ENCODE measurements around the gene MBNL1.

The MBNL1 gene

DNA sequence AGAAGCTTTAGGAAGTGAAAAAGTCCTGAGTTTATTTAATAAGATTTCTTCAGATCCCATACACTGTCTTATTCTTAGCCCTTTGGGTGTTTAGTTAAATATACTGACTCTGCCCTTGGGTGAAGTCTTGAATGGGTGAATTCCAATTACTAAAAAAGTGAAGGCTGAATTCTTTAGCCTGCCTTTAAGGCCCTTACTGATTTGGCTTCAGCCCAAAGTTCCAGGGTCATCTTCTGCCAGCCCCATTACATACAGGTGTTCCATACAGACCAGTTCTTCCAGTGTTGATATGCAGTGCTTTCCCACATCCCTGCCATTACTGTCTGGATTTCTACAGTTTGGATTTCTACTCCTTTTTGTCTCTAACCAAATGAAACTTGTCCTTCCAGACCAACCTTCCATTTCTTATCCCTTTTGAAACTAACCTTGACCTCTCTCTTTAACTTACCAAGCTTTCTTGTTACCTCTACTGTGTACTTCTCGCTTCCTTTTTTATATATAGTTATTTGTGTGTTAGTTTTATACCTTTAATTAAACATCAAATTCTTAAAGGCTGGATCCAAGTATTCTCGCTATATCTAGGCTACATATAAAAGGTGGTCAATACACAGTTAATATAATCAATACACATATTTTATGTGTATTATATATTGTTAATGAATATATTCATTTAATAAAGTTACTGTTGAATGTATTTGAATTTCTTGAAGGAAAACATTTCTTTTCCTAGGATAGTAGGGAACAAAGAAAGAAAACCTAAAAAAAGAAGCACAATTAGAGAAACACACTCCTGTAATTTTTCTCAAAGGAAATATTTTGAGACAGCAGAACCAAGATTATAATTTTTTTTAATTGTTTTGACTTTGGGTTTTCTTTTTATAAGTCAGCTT, 15.0 kb downstream of the MBNL1 start:
- peak overlapping the region in 1 of 10 experiments; percentile 39; a peak in 1 of 20 replicates for H3K4me3 ChIP-seq
- H3K4me2 ChIP-seq, result peak overlapping the region; percentile 42 to 85 (median 63)
- peak overlapping the region in 5 of 11 experiments; percentile 8 to 43 (median 32); a peak in 5 of 22 replicates for H3K9ac ChIP-seq
- peaks cover 58 to 94% (median 88%) of the 10 kb centered on the region in 11 experiments; a peak in 21 of 22 replicates for H4K20me1 ChIP-seq
- H3K36me3 ChIP-seq, result peaks cover 0 to 21% (median 0%) of the 10 kb centered on the region in 11 experiments; a peak in 6 of 22 replicates
- peaks cover 35 to 76% (median 55%) of the 10 kb centered on the region in 10 experiments for H3K4me1 ChIP-seq
- TF ChIP-seq Cebpa-rat (IDR thresholded peaks at IDR 0.05), result no peak
- peak overlapping the region; percentile 1 to 55 (median 34); a peak in 17 of 22 replicates for H3K27ac ChIP-seq
- peaks cover 0 to 10% (median 0%) of the 10 kb centered on the region in 11 experiments; a peak in 4 of 22 replicates for H3K9me3 ChIP-seq (replicated peaks in 1 of 11)
- H3K27me3 ChIP-seq, result no peaks in the 10 kb centered on the region

GRCh38 chr3:152284906-152285305, 16.2 kb downstream of the MBNL1 start:
- H4K20me1 ChIP-seq, result peaks cover 46 to 93% (median 77%) of the 10 kb centered on the region in 11 experiments; a peak in 21 of 22 replicates
- H3K4me1 ChIP-seq, result peaks cover 23 to 64% (median 43%) of the 10 kb centered on the region in 10 experiments
- H3K9me3 ChIP-seq (replicated peaks in 1 of 11), result peaks cover 0 to 12% (median 0%) of the 10 kb centered on the region in 11 experiments; a peak in 4 of 22 replicates
- H3K4me3 ChIP-seq, result no peak overlapping the region
- H3K36me3 ChIP-seq, result peaks cover 0 to 21% (median 0%) of the 10 kb centered on the region in 11 experiments; a peak in 6 of 22 replicates
- H3K27ac ChIP-seq, result no peak overlapping the region
- no peak for TF ChIP-seq Cebpa-rat (IDR thresholded peaks at IDR 0.05)
- H3K4me2 ChIP-seq, result no peak overlapping the region
- H3K9ac ChIP-seq, result no peak overlapping the region
- H3K27me3 ChIP-seq, result no peaks in the 10 kb centered on the region

DNA sequence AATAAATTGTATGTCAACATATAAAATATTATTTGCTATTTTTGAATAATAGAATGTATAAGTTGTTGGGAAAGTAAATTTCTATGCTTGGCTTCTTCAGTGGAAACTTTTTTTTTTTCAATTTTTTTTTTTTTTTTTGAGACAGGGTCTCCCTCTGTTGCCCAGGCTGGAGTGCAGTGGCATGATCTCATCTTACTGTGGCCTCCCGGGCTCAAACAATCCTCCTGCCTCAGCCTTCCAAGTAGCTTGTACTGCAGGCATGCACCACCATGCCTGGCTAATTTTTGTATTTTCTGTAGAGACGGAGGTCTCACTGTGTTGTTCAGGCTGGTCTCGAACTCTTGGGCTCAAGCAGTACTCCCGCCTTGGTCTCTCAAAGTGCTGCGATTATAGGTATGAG, 16.8 kb downstream of the MBNL1 start:
- peaks cover 17 to 63% (median 41%) of the 10 kb centered on the region in 10 experiments for H3K4me1 ChIP-seq
- no peak overlapping the region for H3K9ac ChIP-seq
- H3K36me3 ChIP-seq, result peaks cover 0 to 21% (median 0%) of the 10 kb centered on the region in 11 experiments; a peak in 6 of 22 replicates
- H4K20me1 ChIP-seq, result peaks cover 46 to 93% (median 76%) of the 10 kb centered on the region in 11 experiments; a peak in 21 of 22 replicates
- no peak for TF ChIP-seq Cebpa-rat (IDR thresholded peaks at IDR 0.05)
- H3K27me3 ChIP-seq, result no peaks in the 10 kb centered on the region
- no peak overlapping the region for H3K4me3 ChIP-seq
- H3K4me2 ChIP-seq, result no peak overlapping the region
- peaks cover 0 to 12% (median 0%) of the 10 kb centered on the region in 11 experiments; a peak in 4 of 22 replicates for H3K9me3 ChIP-seq (replicated peaks in 1 of 11)
- H3K27ac ChIP-seq, result no peak overlapping the region

DNA sequence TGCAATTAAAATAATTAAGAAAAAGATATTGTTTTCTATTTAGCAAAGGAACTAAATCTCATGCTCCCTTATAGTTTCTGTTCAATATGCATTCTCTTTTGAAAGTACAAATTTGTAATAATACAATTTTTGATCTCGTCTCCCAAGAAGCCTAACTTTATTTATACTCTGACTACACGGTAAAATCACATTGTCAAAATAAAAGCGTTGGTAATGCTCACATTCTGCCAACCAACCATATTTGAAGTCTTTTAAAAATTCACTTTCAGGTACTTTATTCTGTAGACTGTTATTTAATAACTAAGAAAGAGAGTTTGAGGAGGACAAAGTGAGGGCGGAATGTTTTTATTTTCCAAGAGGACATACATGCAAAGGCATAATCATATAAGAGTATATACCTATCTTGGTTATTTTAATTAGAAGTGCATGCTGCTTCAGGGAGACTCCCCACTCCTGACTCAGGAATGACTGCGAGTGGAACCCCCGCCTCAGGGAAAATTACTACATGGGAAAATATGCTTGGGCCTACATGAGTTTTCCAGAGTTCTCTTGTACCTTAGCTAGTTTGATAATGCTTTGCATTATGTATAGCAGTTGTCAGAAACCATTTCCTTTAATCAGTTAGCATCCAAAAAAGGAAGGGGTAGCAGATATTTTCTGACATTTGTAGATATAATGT, 19.3 kb downstream of the MBNL1 start:
- Histone ChIP-seq H3K27me3 (no peaks in the 10 kb centered on the region), H4K20me1 (peaks cover 46 to 93% (median 76%) of the 10 kb centered on the region in 11 experiments; a peak in 21 of 22 replicates), H3K9ac (no peak overlapping the region), H3K4me2 (peak overlapping the region in 3 of 11 experiments; percentile 17 to 31 (median 21); a peak in 6 of 22 replicates), H3K4me3 (no peak overlapping the region), H3K36me3 (peaks cover 0 to 28% (median 3%) of the 10 kb centered on the region in 11 experiments; a peak in 6 of 22 replicates), H3K27ac (no peak overlapping the region), H3K9me3 (replicated peaks in 1 of 11) (peaks cover 0 to 16% (median 0%) of the 10 kb centered on the region in 11 experiments; a peak in 5 of 22 replicates), H3K4me1 (peaks cover 15 to 62% (median 37%) of the 10 kb centered on the region in 10 experiments)
- TF ChIP-seq Cebpa-rat (IDR thresholded peaks at IDR 0.05), result no peak

DNA sequence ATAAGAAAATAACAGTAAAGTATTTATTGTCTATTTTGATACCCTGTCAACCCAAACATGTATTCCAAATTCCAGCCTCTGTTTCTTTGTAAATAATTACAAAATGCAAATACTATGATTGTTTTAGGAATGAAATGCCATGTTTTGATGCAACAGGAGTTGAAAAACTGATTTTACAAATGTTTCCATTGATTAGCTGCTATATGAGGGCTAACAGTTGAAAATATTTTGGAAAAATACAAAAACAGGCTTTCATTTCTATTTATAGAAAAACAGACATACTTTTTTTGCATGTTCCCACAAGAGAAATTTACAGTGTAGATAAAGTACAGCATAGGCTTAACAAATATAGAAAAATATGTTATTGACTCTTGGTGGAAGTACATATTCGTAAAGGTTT, 20.0 kb downstream of the MBNL1 start:
- Histone ChIP-seq H3K4me3 (no peak overlapping the region), H3K36me3 (peaks cover 0 to 28% (median 3%) of the 10 kb centered on the region in 11 experiments; a peak in 6 of 22 replicates), H3K27me3 (no peaks in the 10 kb centered on the region), H3K9me3 (replicated peaks in 1 of 11) (peaks cover 0 to 16% (median 0%) of the 10 kb centered on the region in 11 experiments; a peak in 5 of 22 replicates), H3K9ac (no peak overlapping the region), H3K4me1 (peaks cover 12 to 61% (median 36%) of the 10 kb centered on the region in 10 experiments), H3K4me2 (no peak overlapping the region; a peak in 1 of 22 replicates), H3K27ac (no peak overlapping the region), H4K20me1 (peaks cover 45 to 93% (median 76%) of the 10 kb centered on the region in 11 experiments; a peak in 19 of 22 replicates)
- TF ChIP-seq Cebpa-rat (IDR thresholded peaks at IDR 0.05), result no peak

DNA sequence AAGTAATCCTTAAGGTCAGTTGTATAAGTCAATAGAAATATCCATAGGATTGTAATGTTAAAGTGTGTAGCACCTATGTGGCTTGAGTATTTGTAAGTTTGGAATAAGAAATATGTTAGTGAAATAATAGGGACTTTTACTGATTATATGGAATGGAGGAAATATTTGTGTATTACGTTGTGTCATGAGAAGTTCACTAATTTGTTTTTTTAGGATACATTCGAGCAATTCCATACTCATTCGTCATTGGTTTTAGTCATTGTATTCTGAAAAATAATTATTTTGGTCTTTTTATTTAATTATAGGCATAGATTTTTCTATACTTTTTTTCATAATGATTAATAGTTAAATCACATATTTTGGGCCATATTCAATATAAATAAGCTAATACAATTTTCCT, 21.0 kb downstream of the MBNL1 start:
- no peak overlapping the region for H3K4me2 ChIP-seq
- H3K9me3 ChIP-seq (replicated peaks in 1 of 11), result peaks cover 0 to 16% (median 0%) of the 10 kb centered on the region in 11 experiments; a peak in 5 of 22 replicates
- H3K27ac ChIP-seq, result no peak overlapping the region
- TF ChIP-seq Cebpa-rat (IDR thresholded peaks at IDR 0.05), result no peak
- H3K27me3 ChIP-seq, result no peaks in the 10 kb centered on the region
- peaks cover 11 to 52% (median 31%) of the 10 kb centered on the region in 10 experiments for H3K4me1 ChIP-seq
- H3K4me3 ChIP-seq, result no peak overlapping the region
- H3K36me3 ChIP-seq, result peaks cover 0 to 28% (median 3%) of the 10 kb centered on the region in 11 experiments; a peak in 6 of 22 replicates
- no peak overlapping the region for H3K9ac ChIP-seq
- H4K20me1 ChIP-seq, result peaks cover 41 to 93% (median 74%) of the 10 kb centered on the region in 11 experiments; a peak in 18 of 22 replicates

DNA sequence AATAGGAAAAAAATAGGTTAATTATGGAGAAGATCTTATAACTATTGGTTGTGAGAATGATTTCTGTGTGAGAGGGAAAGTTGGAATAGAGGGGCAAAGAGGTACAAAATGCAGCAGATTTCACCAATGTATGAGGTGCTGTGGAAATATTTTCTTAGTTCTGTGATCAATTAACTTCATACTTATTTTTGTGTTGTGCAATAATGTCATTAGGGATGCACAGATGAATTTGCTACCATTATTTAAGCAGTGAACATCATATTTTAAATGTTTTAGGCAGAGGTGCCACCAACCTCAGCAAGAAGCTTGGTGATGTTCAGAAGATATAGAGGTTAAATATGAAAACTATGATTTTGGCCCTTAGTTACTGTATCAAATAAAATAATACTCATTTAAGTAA, 21.6 kb downstream of the MBNL1 start:
- 0 out of 22 replicates have a peak, but pooled peaks of 2 of the 11 experiments have one; percentile 10 to 26 for TF ChIP-seq Cebpa-rat (IDR thresholded peaks at IDR 0.05)
- Histone ChIP-seq H3K27me3 (no peaks in the 10 kb centered on the region), H3K27ac (no peak overlapping the region), H3K36me3 (peaks cover 0 to 24% (median 4%) of the 10 kb centered on the region in 11 experiments; a peak in 6 of 22 replicates), H3K9ac (no peak overlapping the region), H4K20me1 (peaks cover 36 to 93% (median 72%) of the 10 kb centered on the region in 11 experiments; a peak in 18 of 22 replicates), H3K4me3 (no peak overlapping the region), H3K9me3 (replicated peaks in 1 of 11) (peaks cover 0 to 16% (median 0%) of the 10 kb centered on the region in 11 experiments; a peak in 5 of 22 replicates), H3K4me1 (peaks cover 12 to 52% (median 32%) of the 10 kb centered on the region in 10 experiments), H3K4me2 (peak overlapping the region in 4 of 11 experiments; percentile 0 to 45 (median 12); a peak in 3 of 22 replicates)

- peaks cover 39 to 95% (median 75%) of the 10 kb centered on the region in 11 experiments; a peak in 19 of 22 replicates for H4K20me1 ChIP-seq
- no peak for TF ChIP-seq Cebpa-rat (IDR thresholded peaks at IDR 0.05)
These were observed 22.5 kb downstream of the MBNL1 start for GRCh38 chr3:152291238-152291637.

More at GRCh38 chr3:152291238-152291637, 22.5 kb downstream of the MBNL1 start:
- Histone ChIP-seq H3K36me3 (peaks cover 0 to 24% (median 0%) of the 10 kb centered on the region in 11 experiments; a peak in 4 of 22 replicates), H3K27ac (no peak overlapping the region), H3K4me3 (no peak overlapping the region), H3K27me3 (no peaks in the 10 kb centered on the region), H3K9me3 (replicated peaks in 1 of 11) (peaks cover 0 to 16% (median 0%) of the 10 kb centered on the region in 11 experiments; a peak in 5 of 22 replicates), H3K4me2 (peak overlapping the region in 3 of 11 experiments; percentile 4 to 14 (median 8); a peak in 3 of 22 replicates), H3K9ac (no peak overlapping the region), H3K4me1 (peaks cover 20 to 57% (median 35%) of the 10 kb centered on the region in 10 experiments)

Data from BLaER1 treated with 17β-estradiol and CSF1 and Interleukin-3, amounts not matched to agents 10 nM and 100 nM (cell line).